ENCODE data around the gene MXI1.
"Not testable (repeated sequence)": the region's sequence is repeated elsewhere in the genome, so short reads cannot be mapped to it uniquely, and the experiment has no call there.

MXI1 gene

GRCh38 chr10:110324201-110324804 lies 116.9 kb downstream of the MXI1 start:
- no peak for DNase-seq

- no peak for DNase-seq
Measured at GRCh38 chr10:110324805-110325280, 117.4 kb downstream of the MXI1 start.

- no peak for DNase-seq
Measured at GRCh38 chr10:110326351-110327032, 119.1 kb downstream of the MXI1 start.

- DNase-seq = no peak
Measured at GRCh38 chr10:110327262-110327914, 120.0 kb downstream of the MXI1 start.

GRCh38 chr10:110330675-110331074 lies 123.3 kb downstream of the MXI1 start:
- DNase-seq = no peak

GRCh38 chr10:110331226-110331795 lies 123.9 kb downstream of the MXI1 start:
- not testable (repeated sequence) for DNase-seq

GRCh38 chr10:110334061-110334656 lies 126.8 kb downstream of the MXI1 start:
- DNase-seq = no peak

- no peak for DNase-seq
Measured at GRCh38 chr10:110335314-110336064, 128.1 kb downstream of the MXI1 start.

- no peak for DNase-seq
Measured at GRCh38 chr10:110336111-110336721, 128.8 kb downstream of the MXI1 start.

Data from stimulated activated CD4-positive, alpha-beta T cell treated with anti-CD3 and anti-CD28 coated beads, Interleukin-2, amount 100 ng/mL, for 48 hours (primary cell).